GM12874 (cell line): ENCODE measurements around the gene STRIP2.

Experiments used
- CTCF ChIP-seq: IDR thresholded peaks from 2 replicates; pipeline ENCODE4 v1.5.1; 2011; ENCODE audit warnings: low read depth, mild to moderate bottlenecking, control low read depth, low read length, moderate library complexity; ENCODE audit not compliant: insufficient read depth

The STRIP2 gene

DNA sequence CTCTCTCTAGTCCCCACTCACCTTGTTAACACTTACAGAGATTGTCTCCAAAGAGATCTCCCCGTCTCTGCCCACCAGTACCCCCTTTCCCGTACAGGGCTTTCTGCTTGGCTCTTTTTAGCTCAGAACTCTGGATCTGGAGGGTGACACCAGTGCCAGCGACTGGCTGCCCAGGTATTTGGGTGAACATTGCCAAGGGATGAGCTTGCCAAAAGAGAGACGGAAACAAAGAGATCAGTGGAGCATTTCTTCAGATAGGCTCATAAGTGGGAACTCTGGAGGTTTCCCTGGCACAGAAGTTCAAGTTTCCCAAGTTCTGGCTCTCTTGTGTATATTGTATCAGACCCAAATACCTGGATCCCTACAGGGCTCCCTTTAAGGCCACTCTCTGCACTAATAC is 30.0 kb downstream of the STRIP2 start:
- TF ChIP-seq CTCF = no peak

- TF ChIP-seq CTCF = no peak
Measured at GRCh38 chr7:129465080-129465479, 30.8 kb downstream of the STRIP2 start.

- no peak for TF ChIP-seq CTCF
Measured at GRCh38 chr7:129466796-129467195, 32.6 kb downstream of the STRIP2 start.

- TF ChIP-seq CTCF = no peak
Measured at GRCh38 chr7:129468087-129468486, 33.9 kb downstream of the STRIP2 start.

DNA sequence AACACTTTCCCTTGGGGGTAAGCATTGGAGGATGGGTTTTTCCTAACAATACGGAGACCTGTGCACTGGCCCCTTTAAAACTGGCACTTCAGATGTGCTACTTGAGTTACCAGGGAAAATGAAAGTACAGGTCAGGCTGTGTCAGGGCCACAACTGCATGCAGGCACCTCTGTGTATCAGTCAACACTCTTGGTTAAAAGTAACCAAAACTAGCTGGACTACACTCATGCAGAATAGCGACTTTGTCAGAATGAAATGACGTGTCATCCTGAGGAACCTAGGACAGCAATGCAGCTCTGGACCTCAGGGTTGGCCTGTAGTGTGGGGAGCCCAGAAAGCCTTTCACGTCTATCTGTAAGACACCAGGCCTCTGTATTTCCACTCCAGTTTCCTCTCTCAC is 34.3 kb downstream of the STRIP2 start:
- no peak for TF ChIP-seq CTCF

- TF ChIP-seq CTCF = no peak
Measured at GRCh38 chr7:129469930-129470329, 35.7 kb downstream of the STRIP2 start.

DNA sequence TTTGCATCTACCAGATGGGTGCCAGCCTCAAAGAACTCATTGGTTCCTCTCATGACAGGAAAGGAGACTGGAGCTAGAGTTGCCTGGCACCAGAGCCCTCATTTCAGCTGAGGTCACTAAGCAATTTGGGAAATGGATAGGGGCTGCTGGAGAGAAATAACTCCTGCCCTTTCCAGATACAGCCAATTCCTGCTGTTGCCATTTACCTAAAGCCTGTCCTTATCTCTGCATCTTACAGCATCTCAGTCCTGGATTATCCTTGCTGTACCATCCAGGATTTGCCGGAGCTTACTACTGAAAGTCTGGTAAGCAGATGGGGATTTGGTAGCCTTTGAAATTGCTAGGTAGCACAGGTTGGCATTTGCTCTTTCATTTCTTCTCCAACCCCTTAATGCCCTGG is 36.2 kb downstream of the STRIP2 start:
- TF ChIP-seq CTCF = no peak

- TF ChIP-seq CTCF = no peak
Measured at GRCh38 chr7:129471402-129471827, 37.2 kb downstream of the STRIP2 start.
